ENCODE measurements around the gene SIRPA. TPM values are rescaled to one million over a fixed set of nuclear protein-coding genes. Genes with fewer than 3 reads are reported as not detected.

Gene SIRPA
- total and polyA plus RNA-seq, 2 of the 8 experiments (the other 6 are each of a cell fraction or from before 2014, with no cell fraction given), result 3.9 to 4.3 TPM

GRCh38 chr20:1931830-1932229 lies 36.6 kb downstream of the SIRPA start (continued):
- TF ChIP-seq CHD7 (IDR thresholded peaks at IDR 0.05; ENCODE audit: insufficient replicate concordance, low read length), result no peak
- TF ChIP-seq NANOG (IDR thresholded peaks at IDR 0.05; ENCODE audit: insufficient read depth, low read depth, low read length, poor library complexity, severe bottlenecking), result no peak
- no peak for TF ChIP-seq RXRA (IDR thresholded peaks at IDR 0.05; ENCODE audit: insufficient read depth, low read depth, low read length)
- TF ChIP-seq USF2 (IDR thresholded peaks at IDR 0.05; ENCODE audit: low read length), result no peak
- no peak for TF ChIP-seq MAX (IDR thresholded peaks at IDR 0.05)
- TF ChIP-seq RFX5 (IDR thresholded peaks at IDR 0.05; ENCODE audit: borderline replicate concordance, low read depth, low read length), result no peak
- no peak for TF ChIP-seq CBX8 (IDR thresholded peaks at IDR 0.05; ENCODE audit: borderline replicate concordance, low read depth, low read length)
- TF ChIP-seq ZNF274 (IDR thresholded peaks at IDR 0.05; ENCODE audit: borderline replicate concordance, extremely low read depth, low read length), result no peak
- TF ChIP-seq FOSL1 (IDR thresholded peaks at IDR 0.05; ENCODE audit: insufficient read depth, low read depth, low read length), result no peak
- no peak for TF ChIP-seq KDM4A (IDR thresholded peaks at IDR 0.05; ENCODE audit: low read depth, low read length, severe bottlenecking)
